UCSD-AML1 (cell line): ENCODE data around the gene SLC35D1.
A peak's percentile ranks its signal among the peaks of the same experiment; 100 is the strongest.

Source experiments
- DNase-seq: peaks from one replicate; lab custom pipeline; 2025; ENCODE audit not compliant: unreplicated experiment; lab: John Stamatoyannopoulos, UW

Gene SLC35D1

GRCh38 chr1:67044631-67045270, 9.2 kb downstream of the SLC35D1 start:
- DNase-seq = no peak

- DNase-seq = no peak
These were observed 10.6 kb downstream of the SLC35D1 start for GRCh38 chr1:67043366-67043765.

GRCh38 chr1:67041841-67042503, 12.0 kb downstream of the SLC35D1 start:
- no peak for DNase-seq

GRCh38 chr1:67040405-67040804, 13.5 kb downstream of the SLC35D1 start:
- DNase-seq = no peak

- no peak for DNase-seq
These were observed 22.1 kb downstream of the SLC35D1 start for GRCh38 chr1:67031859-67032247.

- DNase-seq = no peak
These were observed 22.7 kb downstream of the SLC35D1 start for GRCh38 chr1:67031121-67031858.

GRCh38 chr1:67029472-67029871, 24.5 kb downstream of the SLC35D1 start:
- no peak for DNase-seq

GRCh38 chr1:67020765-67021164, 33.2 kb downstream of the SLC35D1 start:
- DNase-seq = no peak

- no peak for DNase-seq
These were observed 33.6 kb downstream of the SLC35D1 start for GRCh38 chr1:67020304-67020703.

GRCh38 chr1:67019600-67020136, 34.3 kb downstream of the SLC35D1 start:
- DNase-seq = no peak

GRCh38 chr1:67019121-67019520, 34.8 kb downstream of the SLC35D1 start:
- no peak for DNase-seq

GRCh38 chr1:67018574-67018973, 35.4 kb downstream of the SLC35D1 start:
- no peak for DNase-seq

GRCh38 chr1:67013573-67013972, 40.4 kb downstream of the SLC35D1 start:
- no peak for DNase-seq

- no peak for DNase-seq
These were observed 44.2 kb downstream of the SLC35D1 start for GRCh38 chr1:67009792-67010191.

- DNase-seq = no peak
These were observed 48.9 kb downstream of the SLC35D1 start for GRCh38 chr1:67005068-67005467.

- no peak for DNase-seq
These were observed 49.8 kb downstream of the SLC35D1 start for GRCh38 chr1:67004176-67004575.

GRCh38 chr1:67001682-67002425, 52.1 kb downstream of the SLC35D1 start:
- no peak for DNase-seq

- no peak for DNase-seq
These were observed 54.1 kb downstream of the SLC35D1 start for GRCh38 chr1:66999640-67000400.

GRCh38 chr1:66998972-66999371, 55.0 kb downstream of the SLC35D1 start:
- no peak for DNase-seq

GRCh38 chr1:66996018-66996682, 57.8 kb downstream of the SLC35D1 start:
- peak; percentile 60 for DNase-seq
